Keratinocyte (primary cell): ENCODE results near the gene SMAD6. TPM values are rescaled to one million over a fixed set of nuclear protein-coding genes. Genes with fewer than 3 reads are reported as not detected.

ENCODE experiments used
- DNase-seq: peaks from one replicate; pipeline ENCODE4 v3.0.0-alpha.2; 2011; ENCODE audit warnings: low read depth, missing footprints, low spot score
- FAIRE-seq: peaks from 2 replicates; lab custom pipeline; 2011; peaks lifted over from hg19 to GRCh38; lab: Jason Lieb, UNC
- H2AFZ ChIP-seq: 2 replicates; pipeline ENCODE4 v1.6.0; 2012; ENCODE audit warnings: low read length, control low read depth, inconsistent platforms; ENCODE audit not compliant: control insufficient read depth
- H3K27ac ChIP-seq: 2 replicates; pipeline ENCODE4 v1.5.1; 2011; ENCODE audit warnings: low read length; ENCODE audit not compliant: control insufficient read depth, insufficient read depth
- H3K27me3 ChIP-seq: 3 replicates; pipeline ENCODE4 v1.6.0; 2011; ENCODE audit warnings: low read length; ENCODE audit not compliant: control insufficient read depth, insufficient read depth; ENCODE audit errors: extremely low read depth
- H3K36me3 ChIP-seq, 2 experiments: 2 replicates in 1 of 2; 3 replicates in 1 of 2; pipeline ENCODE4 v1.5.1; 2011; ENCODE audit warnings: low read length in 2 of 2, mild to moderate bottlenecking in 1 of 2; ENCODE audit not compliant: control insufficient read depth in 2 of 2, insufficient read depth in 2 of 2; ENCODE audit errors: extremely low read depth in 1 of 2
- H3K4me1 ChIP-seq: 3 replicates; pipeline ENCODE4 v1.5.1; 2011; ENCODE audit warnings: low read length; ENCODE audit not compliant: control insufficient read depth, insufficient read depth; ENCODE audit errors: extremely low read depth
- H3K4me2 ChIP-seq: 3 replicates; pipeline ENCODE4 v1.6.0; 2011; ENCODE audit warnings: low read depth, low read length; ENCODE audit not compliant: control insufficient read depth, insufficient read depth; ENCODE audit errors: extremely low read depth
- H3K4me3 ChIP-seq, 3 experiments: fragments of 200-600 bp in 1 of 3; sonication (generic) in 1 of 3; 2 replicates in 2 of 3; 3 replicates in 1 of 3; pipeline ENCODE4 v1.5.1; 2011 to 2016; ENCODE audit warnings: low read length in 3 of 3, mild to moderate bottlenecking in 3 of 3, control low read depth in 2 of 3, inconsistent platforms in 1 of 3, low read depth in 1 of 3, mixed read lengths in 1 of 3, mixed run types in 1 of 3, moderate library complexity in 1 of 3; ENCODE audit not compliant: control insufficient read depth in 2 of 3, insufficient read depth in 2 of 3; ENCODE audit errors: extremely low read depth in 1 of 3
- H3K79me2 ChIP-seq: 2 replicates; pipeline ENCODE4 v1.6.0; 2012; ENCODE audit warnings: low read length; ENCODE audit not compliant: control insufficient read depth, insufficient read depth
- H3K9ac ChIP-seq: 3 replicates; pipeline ENCODE4 v1.6.0; 2011; ENCODE audit warnings: low read length; ENCODE audit not compliant: control insufficient read depth, insufficient read depth; ENCODE audit errors: extremely low read depth
- H3K9me1 ChIP-seq: 3 replicates; pipeline ENCODE4 v1.6.0; 2011; ENCODE audit warnings: low read length; ENCODE audit not compliant: control insufficient read depth, insufficient read depth; ENCODE audit errors: extremely low read depth
- H3K9me3 ChIP-seq: 2 replicates; pipeline ENCODE4 v1.5.1; 2012; ENCODE audit warnings: low read depth, low read length; ENCODE audit not compliant: control insufficient read depth
- H4K20me1 ChIP-seq: 3 replicates; pipeline ENCODE4 v1.6.0; 2011; ENCODE audit warnings: low read length; ENCODE audit not compliant: control insufficient read depth, insufficient read depth; ENCODE audit errors: extremely low read depth
- EZH2 ChIP-seq: IDR thresholded peaks from one replicate; pipeline ENCODE4 v1.6.1; 2012; ENCODE audit warnings: inconsistent platforms, mild to moderate bottlenecking, low read length, moderate library complexity
- dilution Hi-C: fragments of 300-500 bp; cut with MboI; formaldehyde crosslinking; loops from one replicate; pipeline ENCODE4 v1.7.0; 2020; ENCODE audit warnings: low sequenced_read_pairs; ENCODE audit not compliant: extremely low pct_ligation_motif_present
- polyA plus RNA-seq, 5 experiments: library from polyadenylated mRNA; depleted of rRNA in 3 of 5; stranded (reverse) in 3 of 5; stranded (forward) in 1 of 5; unstranded in 1 of 5; fragments of >200 nt; gene quantifications; 1 replicate in 1 of 5; 2 replicates in 3 of 5; 3 replicates in 1 of 5; pipeline versions ENCODE4 v1.2.1 to v1.2.3, GENCODE V29; 2011 to 2012; ENCODE audit warnings: missing spikeins in 2 of 5, low read depth in 1 of 5, low replicate concordance in 1 of 5
- TF ChIP-seq, protein P1 (sequence below), 3 experiments: IDR thresholded peaks in 1 of 3; conservative IDR thresholded peaks in 1 of 3; optimal IDR thresholded peaks in 1 of 3; 2 replicates in 2 of 3; 3 replicates in 1 of 3; pipeline versions ENCODE3 to v1.5.1; 2011; ENCODE audit warnings: low read length in 3 of 3, mild to moderate bottlenecking in 3 of 3, moderate library complexity in 2 of 3, control low read depth in 1 of 3, inconsistent platforms in 1 of 3; ENCODE audit not compliant: insufficient read depth in 2 of 3; ENCODE audit errors: extremely low read depth in 1 of 3

Gene SMAD6
- polyA plus RNA-seq, 1 donor (not counting 4 experiments of a cell fraction or from before 2014, with no cell fraction given) = 0.03 TPM

DNA sequence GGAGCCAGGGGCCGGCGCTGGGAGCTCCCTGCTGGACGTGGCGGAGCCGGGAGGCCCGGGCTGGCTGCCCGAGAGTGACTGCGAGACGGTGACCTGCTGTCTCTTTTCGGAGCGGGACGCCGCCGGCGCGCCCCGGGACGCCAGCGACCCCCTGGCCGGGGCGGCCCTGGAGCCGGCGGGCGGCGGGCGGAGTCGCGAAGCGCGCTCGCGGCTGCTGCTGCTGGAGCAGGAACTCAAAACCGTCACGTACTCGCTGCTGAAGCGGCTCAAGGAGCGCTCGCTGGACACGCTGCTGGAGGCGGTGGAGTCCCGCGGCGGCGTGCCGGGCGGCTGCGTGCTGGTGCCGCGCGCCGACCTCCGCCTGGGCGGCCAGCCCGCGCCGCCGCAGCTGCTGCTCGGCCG, 1.5 kb downstream of the SMAD6 start:
- Histone ChIP-seq H4K20me1 (no peaks in the 10 kb centered on the region), H3K9me3 (no peaks in the 10 kb centered on the region), H3K9me1 (no peaks in the 10 kb centered on the region), H3K9ac (no peak overlapping the region), H3K36me3 (no peaks in the 10 kb centered on the region), H3K27me3 (peaks cover 41% of the 10 kb centered on the region), H3K4me1 (peaks cover 17% of the 10 kb centered on the region), H3K4me3 (peak overlapping the region in 1 of 3 experiments; percentile 32), H3K27ac (no peak overlapping the region), H2AFZ (no peak overlapping the region), H3K79me2 (no peaks in the 10 kb centered on the region), H3K4me2 (peak overlapping the region; percentile 97)
- no peak for DNase-seq
- dilution Hi-C loops = no loop called here
- no peak for FAIRE-seq
- TF ChIP-seq, protein P1, sequence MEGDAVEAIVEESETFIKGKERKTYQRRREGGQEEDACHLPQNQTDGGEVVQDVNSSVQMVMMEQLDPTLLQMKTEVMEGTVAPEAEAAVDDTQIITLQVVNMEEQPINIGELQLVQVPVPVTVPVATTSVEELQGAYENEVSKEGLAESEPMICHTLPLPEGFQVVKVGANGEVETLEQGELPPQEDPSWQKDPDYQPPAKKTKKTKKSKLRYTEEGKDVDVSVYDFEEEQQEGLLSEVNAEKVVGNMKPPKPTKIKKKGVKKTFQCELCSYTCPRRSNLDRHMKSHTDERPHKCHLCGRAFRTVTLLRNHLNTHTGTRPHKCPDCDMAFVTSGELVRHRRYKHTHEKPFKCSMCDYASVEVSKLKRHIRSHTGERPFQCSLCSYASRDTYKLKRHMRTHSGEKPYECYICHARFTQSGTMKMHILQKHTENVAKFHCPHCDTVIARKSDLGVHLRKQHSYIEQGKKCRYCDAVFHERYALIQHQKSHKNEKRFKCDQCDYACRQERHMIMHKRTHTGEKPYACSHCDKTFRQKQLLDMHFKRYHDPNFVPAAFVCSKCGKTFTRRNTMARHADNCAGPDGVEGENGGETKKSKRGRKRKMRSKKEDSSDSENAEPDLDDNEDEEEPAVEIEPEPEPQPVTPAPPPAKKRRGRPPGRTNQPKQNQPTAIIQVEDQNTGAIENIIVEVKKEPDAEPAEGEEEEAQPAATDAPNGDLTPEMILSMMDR (optimal IDR thresholded peaks at IDR 0.05 in 1 of 3, IDR thresholded peaks at IDR 0.05 in 1 of 3, conservative IDR thresholded peaks at IDR 0.05 in 1 of 3; ENCODE audit: extremely low read depth in 1 of 3, insufficient read depth in 2 of 3, low read length in 3 of 3) = no peak

DNA sequence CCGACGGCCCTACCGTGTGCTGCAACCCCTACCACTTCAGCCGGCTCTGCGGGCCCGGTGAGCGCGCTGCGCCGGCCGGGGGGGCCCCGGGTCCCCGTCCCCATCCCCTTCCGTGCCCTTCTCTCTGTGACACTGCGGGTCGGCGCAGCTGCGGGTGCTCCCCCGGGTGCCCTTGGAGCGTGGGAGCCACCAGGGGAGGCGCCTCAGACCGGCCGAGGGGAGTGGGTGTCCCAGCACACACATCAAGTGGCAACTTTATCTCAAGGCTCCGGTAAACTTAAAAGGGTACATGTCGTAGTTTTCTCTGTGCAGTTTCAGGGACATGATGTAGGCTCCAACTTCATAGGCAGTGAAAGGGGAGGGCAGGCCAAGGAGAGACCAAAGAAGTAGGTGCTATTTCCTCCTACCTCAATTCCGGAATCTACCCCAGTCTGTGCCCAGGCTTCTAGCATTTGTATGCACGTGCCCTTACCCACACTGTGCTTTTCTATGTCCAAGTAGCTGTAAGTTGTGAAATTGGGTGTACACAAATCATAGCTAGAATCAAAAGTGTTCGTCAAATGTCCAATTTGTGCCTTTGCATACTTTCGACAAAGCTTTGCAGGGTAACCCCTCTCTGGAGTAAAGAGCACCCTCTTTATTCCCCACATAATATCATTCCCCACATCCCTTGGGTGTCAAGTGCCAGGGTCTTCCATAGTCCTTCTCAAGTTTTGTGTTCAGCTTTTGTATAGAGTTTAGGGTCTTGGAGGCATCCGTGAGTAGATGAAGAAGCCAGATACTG, 2.2 kb downstream of the SMAD6 start:
- Histone ChIP-seq H3K9me1 (no peaks in the 10 kb centered on the region), H3K27ac (no peak overlapping the region), H3K9ac (no peak overlapping the region), H3K4me1 (peaks cover 17% of the 10 kb centered on the region), H3K9me3 (no peaks in the 10 kb centered on the region), H3K4me3 (no peak overlapping the region), H3K27me3 (peaks cover 41% of the 10 kb centered on the region), H3K36me3 (no peaks in the 10 kb centered on the region), H3K4me2 (peak overlapping the region; percentile 97), H2AFZ (no peak overlapping the region), H3K79me2 (no peaks in the 10 kb centered on the region), H4K20me1 (no peaks in the 10 kb centered on the region)
- dilution Hi-C loops = no loop called here
- no peak for FAIRE-seq
- DNase-seq = no peak
- TF ChIP-seq, protein P1 (optimal IDR thresholded peaks at IDR 0.05 in 1 of 3, IDR thresholded peaks at IDR 0.05 in 1 of 3, conservative IDR thresholded peaks at IDR 0.05 in 1 of 3; ENCODE audit: extremely low read depth in 1 of 3, insufficient read depth in 2 of 3, low read length in 3 of 3) = no peak
- TF ChIP-seq EZH2 = peak; percentile 95
